GM12873 (cell line): ENCODE measurements around the gene MAPKAP1.

Experiments used
- CTCF ChIP-seq: IDR thresholded peaks from 2 replicates; pipeline ENCODE4 v1.5.1; 2012; ENCODE audit warnings: low read depth, mild to moderate bottlenecking, moderate library complexity, low read length, control low read depth; ENCODE audit not compliant: insufficient read depth; ENCODE audit errors: missing control alignments

MAPKAP1 gene

GRCh38 chr9:125405938-125406809 lies 300.8 kb downstream of the MAPKAP1 start:
- no peak for TF ChIP-seq CTCF

GRCh38 chr9:125404733-125405132 lies 302.3 kb downstream of the MAPKAP1 start:
- no peak for TF ChIP-seq CTCF

- no peak for TF ChIP-seq CTCF
Observed at GRCh38 chr9:125400725-125401716, 306.0 kb downstream of the MAPKAP1 start.

GRCh38 chr9:125399666-125400065 lies 307.3 kb downstream of the MAPKAP1 start:
- no peak for TF ChIP-seq CTCF

- TF ChIP-seq CTCF: no peak
Observed at GRCh38 chr9:125399165-125399564, 307.8 kb downstream of the MAPKAP1 start.

GRCh38 chr9:125398243-125398642 lies 308.8 kb downstream of the MAPKAP1 start:
- TF ChIP-seq CTCF: no peak

GRCh38 chr9:125397736-125398135 lies 309.3 kb downstream of the MAPKAP1 start:
- TF ChIP-seq CTCF: no peak
